GM12892 (cell line): ENCODE measurements around the gene KCNQ1OT1.

Experiments used
- DNase-seq: peaks from one replicate; pipeline ENCODE4 v3.0.0; 2011; ENCODE audit not compliant: insufficient read length
- FAIRE-seq: peaks from 2 replicates; lab custom pipeline; 2011; peaks lifted over from hg19 to GRCh38; lab: Jason Lieb, UNC
- POLR2A ChIP-seq: IDR thresholded peaks from 2 replicates; pipeline ENCODE4 v1.6.1; 2011; ENCODE audit warnings: low read depth, low read length, control low read depth
- POLR2AphosphoS5 ChIP-seq: IDR thresholded peaks from 2 replicates; pipeline ENCODE4 v1.6.1; 2011; ENCODE audit warnings: low read depth, low read length, control low read depth
- TAF1 ChIP-seq: IDR thresholded peaks from 2 replicates; pipeline ENCODE4 v1.6.1; 2011; ENCODE audit warnings: low read depth, mild to moderate bottlenecking, control low read depth, low read length, borderline replicate concordance

KCNQ1OT1 gene

GRCh38 chr11:2657697-2658284 is 42.0 kb downstream of the KCNQ1OT1 start:
- DNase-seq (no peak), FAIRE-seq (no peak)
- no peak for TF ChIP-seq TAF1
- TF ChIP-seq POLR2AphosphoS5: no peak
- no peak for TF ChIP-seq POLR2A

- DNase-seq: no peak
- no peak for FAIRE-seq
- TF ChIP-seq POLR2A (no peak), TAF1 (no peak), POLR2AphosphoS5 (no peak)
Measured at GRCh38 chr11:2656859-2657258, 42.9 kb downstream of the KCNQ1OT1 start.

- TF ChIP-seq POLR2AphosphoS5 (no peak), TAF1 (no peak), POLR2A (no peak)
- no peak for DNase-seq
- FAIRE-seq: no peak
Measured at GRCh38 chr11:2655834-2656622, 43.8 kb downstream of the KCNQ1OT1 start.

GRCh38 chr11:2655016-2655719 is 44.6 kb downstream of the KCNQ1OT1 start:
- no peak for TF ChIP-seq POLR2AphosphoS5
- no peak for TF ChIP-seq POLR2A
- no peak for TF ChIP-seq TAF1
- no peak for FAIRE-seq
- no peak for DNase-seq

GRCh38 chr11:2653930-2654739 is 45.7 kb downstream of the KCNQ1OT1 start:
- no peak for TF ChIP-seq POLR2A
- no peak for TF ChIP-seq POLR2AphosphoS5
- no peak for TF ChIP-seq TAF1
- DNase-seq (no peak), FAIRE-seq (no peak)

- DNase-seq (no peak), FAIRE-seq (no peak)
- TF ChIP-seq TAF1 (no peak), POLR2A (no peak), POLR2AphosphoS5 (no peak)
Measured at GRCh38 chr11:2653198-2653551, 46.6 kb downstream of the KCNQ1OT1 start.

GRCh38 chr11:2652333-2653197 is 47.2 kb downstream of the KCNQ1OT1 start:
- no peak for FAIRE-seq
- TF ChIP-seq POLR2A (no peak), TAF1 (no peak), POLR2AphosphoS5 (no peak)
- no peak for DNase-seq

- TF ChIP-seq POLR2AphosphoS5: no peak
- no peak for TF ChIP-seq TAF1
- TF ChIP-seq POLR2A: no peak
- no peak for FAIRE-seq
- DNase-seq: no peak
Measured at GRCh38 chr11:2651826-2652271, 47.9 kb downstream of the KCNQ1OT1 start.

- no peak for DNase-seq
- FAIRE-seq: no peak
- TF ChIP-seq POLR2A: no peak
- TF ChIP-seq TAF1: no peak
- TF ChIP-seq POLR2AphosphoS5: no peak
Measured at GRCh38 chr11:2651054-2651617, 48.7 kb downstream of the KCNQ1OT1 start.

GRCh38 chr11:2650343-2650867 is 49.4 kb downstream of the KCNQ1OT1 start:
- no peak for DNase-seq
- FAIRE-seq: no peak
- no peak for TF ChIP-seq POLR2A
- TF ChIP-seq POLR2AphosphoS5: no peak
- TF ChIP-seq TAF1: no peak
